Activated B cell treated with CpG ODN at 0.5 μM for 24 hours (primary cell): ENCODE results near the gene CASR. TPM values are rescaled to one million over a fixed set of nuclear protein-coding genes. Genes with fewer than 3 reads are reported as not detected.

Experiments used
- ATAC-seq: fragments of 200-7000 bp; cut with Tn5 transposase; one replicate; pipeline ENCODE4 v1.10.0; 2021; ENCODE audit warnings: low read depth, mild to moderate bottlenecking, moderate library complexity
- CTCF ChIA-PET: fragments of 350-600 bp; sonication (Branson Sonifier 250); formaldehyde crosslinking; loops from one replicate; lab custom pipeline; 2021; ENCODE audit warnings: antibody characterized with exemption; lab: Charles Lee
- POLR2A ChIA-PET: fragments of 350-600 bp; sonication (Branson Sonifier 250); formaldehyde crosslinking; loops from one replicate; lab custom pipeline; 2021; ENCODE audit warnings: antibody characterized with exemption; lab: Charles Lee
- DNase-seq: peaks from one replicate; pipeline ENCODE4 v3.0.0; 2022
- H3K27ac Mint-ChIP-seq: one replicate; pipeline ENCODE4 v1.8.0; 2020; ENCODE audit warnings: mixed read lengths
- H3K27me3 Mint-ChIP-seq: one replicate; pipeline ENCODE4 v1.8.0; 2021; ENCODE audit warnings: mixed read lengths
- H3K36me3 Mint-ChIP-seq: one replicate; pipeline ENCODE4 v1.8.0; 2021; ENCODE audit warnings: low read depth, mixed read lengths
- H3K4me1 Mint-ChIP-seq: one replicate; pipeline ENCODE4 v1.8.0; 2021; ENCODE audit warnings: mixed read lengths
- H3K4me3 Mint-ChIP-seq: one replicate; pipeline ENCODE4 v1.8.0; 2020; ENCODE audit warnings: mild to moderate bottlenecking, mixed read lengths
- H3K9me3 Mint-ChIP-seq: one replicate; pipeline ENCODE4 v1.8.0; 2020; ENCODE audit warnings: mixed read lengths
- intact Hi-C: fragments of 100-400 bp; cut with micrococcal nuclease; formaldehyde crosslinking; loops from one replicate; pipeline ENCODE4 v1.15.1; 2024
- total RNA-seq: library from RNA; stranded (reverse); gene quantifications from 2 replicates; pipeline ENCODE4 v1.2.3, GENCODE V29; 2022
- TF ChIP-seq, protein P1 (sequence below): fragments of 200-600 bp; IDR thresholded peaks from one replicate; pipeline ENCODE4 v1.8.0; 2022; ENCODE audit warnings: antibody characterized with exemption, mild to moderate bottlenecking

CASR gene
- total RNA-seq, 1 donor from 2014 or later = 0.02 TPM

DNA sequence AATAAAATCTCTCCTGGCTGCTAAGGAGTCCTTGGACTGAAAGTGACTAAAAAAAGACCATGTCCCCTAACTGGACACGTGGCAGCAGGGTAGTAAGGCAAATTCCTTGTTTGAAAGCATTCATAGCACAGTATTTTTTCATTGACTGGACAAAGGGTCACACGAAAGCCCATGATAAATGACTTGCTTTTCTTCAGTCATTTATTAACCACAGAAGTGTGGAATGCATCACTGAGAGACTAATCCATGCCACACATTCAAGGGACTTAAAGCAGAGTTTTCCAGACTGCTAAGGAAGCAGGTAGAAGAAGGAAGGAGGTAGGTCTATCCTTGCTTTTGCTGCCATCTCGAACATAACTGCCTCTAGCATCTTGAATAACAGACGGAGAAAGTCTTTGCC is 31.2 kb downstream of the CASR start:
- ATAC-seq (no peak), DNase-seq (no peak)
- Mint-ChIP-seq H3K4me3 (no peak overlapping the region), H3K9me3 (peaks cover 2% of the 10 kb centered on the region), H3K4me1 (no peaks in the 10 kb centered on the region), H3K27me3 (peaks cover 14% of the 10 kb centered on the region), H3K36me3 (no peaks in the 10 kb centered on the region), H3K27ac (no peak overlapping the region)
- CTCF ChIA-PET = no interaction called here
- TF ChIP-seq, protein P1, sequence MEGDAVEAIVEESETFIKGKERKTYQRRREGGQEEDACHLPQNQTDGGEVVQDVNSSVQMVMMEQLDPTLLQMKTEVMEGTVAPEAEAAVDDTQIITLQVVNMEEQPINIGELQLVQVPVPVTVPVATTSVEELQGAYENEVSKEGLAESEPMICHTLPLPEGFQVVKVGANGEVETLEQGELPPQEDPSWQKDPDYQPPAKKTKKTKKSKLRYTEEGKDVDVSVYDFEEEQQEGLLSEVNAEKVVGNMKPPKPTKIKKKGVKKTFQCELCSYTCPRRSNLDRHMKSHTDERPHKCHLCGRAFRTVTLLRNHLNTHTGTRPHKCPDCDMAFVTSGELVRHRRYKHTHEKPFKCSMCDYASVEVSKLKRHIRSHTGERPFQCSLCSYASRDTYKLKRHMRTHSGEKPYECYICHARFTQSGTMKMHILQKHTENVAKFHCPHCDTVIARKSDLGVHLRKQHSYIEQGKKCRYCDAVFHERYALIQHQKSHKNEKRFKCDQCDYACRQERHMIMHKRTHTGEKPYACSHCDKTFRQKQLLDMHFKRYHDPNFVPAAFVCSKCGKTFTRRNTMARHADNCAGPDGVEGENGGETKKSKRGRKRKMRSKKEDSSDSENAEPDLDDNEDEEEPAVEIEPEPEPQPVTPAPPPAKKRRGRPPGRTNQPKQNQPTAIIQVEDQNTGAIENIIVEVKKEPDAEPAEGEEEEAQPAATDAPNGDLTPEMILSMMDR = no peak
- intact Hi-C loops = no loop called here
- POLR2A ChIA-PET = no interaction called here

DNA sequence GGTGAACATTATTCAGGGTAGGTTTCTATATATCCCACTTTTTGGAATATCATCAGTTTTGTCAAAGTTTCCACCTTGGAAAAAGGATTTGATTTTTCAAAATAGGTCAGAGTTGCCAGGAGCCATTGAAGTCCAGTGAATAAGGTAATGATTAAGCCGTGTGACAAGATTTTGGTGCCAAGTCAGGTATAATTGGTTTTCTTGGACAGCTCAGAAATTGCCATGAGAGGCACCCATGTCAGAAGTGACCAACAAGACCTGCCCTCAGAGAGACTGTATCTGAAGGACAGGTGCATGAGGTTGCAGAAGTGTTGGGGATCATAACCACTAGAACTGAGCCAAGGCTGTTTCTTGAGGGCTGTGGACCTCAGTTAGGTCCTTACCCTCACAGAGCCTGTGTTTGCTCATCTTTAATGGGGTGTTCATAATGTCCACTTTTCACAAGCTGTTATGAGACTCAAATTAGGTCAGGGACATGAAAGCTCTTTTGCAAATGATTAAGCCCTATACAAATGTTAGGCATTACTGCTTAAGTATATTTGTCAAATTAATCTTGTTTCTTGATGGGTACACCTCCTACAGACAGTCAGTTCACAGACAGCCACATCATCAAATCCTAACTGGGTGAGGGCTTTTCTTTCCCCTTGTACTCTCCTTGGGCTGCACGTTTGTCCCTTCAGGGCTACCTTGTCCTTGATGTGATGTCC is 32.3 kb downstream of the CASR start:
- Mint-ChIP-seq H3K27ac (no peak overlapping the region), H3K4me3 (no peak overlapping the region), H3K27me3 (peaks cover 14% of the 10 kb centered on the region), H3K36me3 (no peaks in the 10 kb centered on the region), H3K9me3 (peaks cover 2% of the 10 kb centered on the region), H3K4me1 (no peaks in the 10 kb centered on the region)
- CTCF ChIA-PET = no interaction called here
- no peak for ATAC-seq
- intact Hi-C loops = no loop called here
- DNase-seq = no peak
- TF ChIP-seq, protein P1 = no peak
- POLR2A ChIA-PET = no interaction called here

DNA sequence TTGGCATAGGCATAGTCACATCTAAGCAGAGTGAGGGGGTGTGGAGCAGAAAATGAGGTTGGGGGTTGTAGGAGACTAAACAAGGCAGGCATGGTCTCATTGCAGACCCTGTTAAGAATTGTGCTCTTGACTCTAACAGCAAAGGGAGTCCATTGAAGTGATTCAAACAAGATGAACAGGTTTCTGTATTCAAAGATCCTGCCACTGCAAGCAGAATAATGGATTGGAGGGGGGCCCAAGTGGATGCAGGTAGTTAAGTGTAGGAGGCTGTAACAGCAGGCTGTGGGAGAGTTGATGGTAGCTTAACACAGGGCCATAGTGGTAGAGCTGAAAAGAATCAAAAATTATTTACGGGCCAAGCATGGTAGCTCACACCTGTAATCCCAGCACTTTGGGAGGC is 34.4 kb downstream of the CASR start:
- H3K27me3 Mint-ChIP-seq = peaks cover 20% of the 10 kb centered on the region
- H3K27ac Mint-ChIP-seq = no peak overlapping the region
- TF ChIP-seq, protein P1 = no peak
- no peaks in the 10 kb centered on the region for H3K36me3 Mint-ChIP-seq
- H3K9me3 Mint-ChIP-seq = peaks cover under 1% of the 10 kb centered on the region
- POLR2A ChIA-PET = no interaction called here
- H3K4me1 Mint-ChIP-seq = no peaks in the 10 kb centered on the region
- no peak overlapping the region for H3K4me3 Mint-ChIP-seq
- CTCF ChIA-PET = no interaction called here
- no peak for ATAC-seq
- DNase-seq = no peak
- intact Hi-C loops = no loop called here

DNA sequence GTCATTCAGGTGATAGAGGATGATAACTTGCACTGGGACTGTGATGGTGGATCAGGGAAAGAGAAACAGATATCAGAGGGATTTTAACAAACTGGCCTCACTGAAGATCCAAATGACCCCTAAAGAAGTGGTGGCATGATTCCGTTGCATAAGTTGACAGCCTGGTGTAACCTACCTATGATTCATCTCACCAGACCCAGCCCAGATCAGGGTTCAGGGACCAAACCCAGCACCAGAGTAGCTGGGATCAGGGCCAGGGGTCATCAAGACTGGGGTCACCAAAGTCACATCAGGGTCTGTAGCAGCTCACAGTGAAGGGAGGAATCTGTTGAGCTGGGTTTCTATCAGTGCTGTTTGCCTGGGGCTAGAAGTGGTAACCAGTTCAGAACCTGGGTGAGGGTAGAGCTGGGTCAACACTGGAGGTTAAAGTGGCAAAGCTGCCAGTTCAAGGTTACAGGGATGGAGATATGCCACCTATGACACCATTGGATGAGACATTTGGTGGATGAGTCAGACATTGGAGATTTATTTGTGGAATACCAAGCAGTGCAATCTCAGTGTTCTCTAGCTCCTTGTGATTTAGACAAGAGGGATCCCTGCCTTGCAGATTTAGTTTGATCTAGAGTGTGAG is 35.9 kb downstream of the CASR start:
- ChIA-PET POLR2A (no interaction called here), CTCF (no interaction called here)
- Mint-ChIP-seq H3K27ac (no peak overlapping the region), H3K4me3 (no peak overlapping the region), H3K4me1 (no peaks in the 10 kb centered on the region), H3K9me3 (peaks cover 4% of the 10 kb centered on the region), H3K27me3 (peaks cover 20% of the 10 kb centered on the region), H3K36me3 (no peaks in the 10 kb centered on the region)
- no peak for ATAC-seq
- intact Hi-C loops = no loop called here
- TF ChIP-seq, protein P1 = no peak
- DNase-seq = no peak

DNA sequence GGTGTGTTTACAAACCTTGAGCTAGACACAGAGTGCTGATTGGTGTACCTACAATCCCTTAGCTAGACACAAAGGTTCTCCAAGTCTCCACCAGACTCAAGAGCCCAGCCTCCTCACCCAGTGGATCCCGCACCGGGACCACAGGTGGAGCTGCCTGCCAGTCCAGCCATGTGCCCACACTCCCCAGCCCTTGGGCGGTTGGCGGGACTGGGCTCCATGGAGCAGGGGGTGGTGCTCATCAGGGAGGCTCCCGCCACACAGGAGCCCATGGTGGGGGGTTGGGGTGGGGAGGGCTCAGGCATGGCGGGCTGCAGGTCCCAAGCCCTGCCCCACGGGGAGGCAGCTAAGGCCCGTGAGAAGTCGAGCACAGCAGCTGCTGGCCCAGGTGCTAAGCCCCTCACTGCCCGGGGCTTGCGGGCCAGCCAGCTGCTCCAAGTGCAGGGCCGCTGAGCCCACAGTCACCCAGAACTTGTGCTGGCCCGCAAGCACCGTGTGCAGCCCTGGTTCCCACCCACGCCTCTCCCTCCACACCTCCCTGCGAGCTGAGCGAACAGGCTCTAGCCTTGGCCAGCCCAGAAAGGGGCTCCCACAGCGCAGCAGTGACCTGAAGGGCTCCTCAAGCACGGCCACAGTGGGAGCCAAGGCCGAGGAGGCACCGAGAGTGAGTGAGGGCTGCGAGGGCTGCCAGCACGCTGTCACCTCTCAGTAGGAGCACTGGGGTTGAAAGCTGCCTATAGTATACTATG is 43.7 kb downstream of the CASR start:
- TF ChIP-seq, protein P1 = no peak
- peaks cover 11% of the 10 kb centered on the region for H3K9me3 Mint-ChIP-seq
- no peak overlapping the region for H3K4me3 Mint-ChIP-seq
- intact Hi-C loops = no loop called here
- no peak for DNase-seq
- CTCF ChIA-PET = no interaction called here
- no peaks in the 10 kb centered on the region for H3K36me3 Mint-ChIP-seq
- POLR2A ChIA-PET = no interaction called here
- H3K4me1 Mint-ChIP-seq = peaks cover 2% of the 10 kb centered on the region
- no peak for ATAC-seq
- H3K27me3 Mint-ChIP-seq = no peaks in the 10 kb centered on the region
- H3K27ac Mint-ChIP-seq = no peak overlapping the region
